ENCODE measurements around the gene ABHD15. TPM values are rescaled to one million over a fixed set of nuclear protein-coding genes. Genes with fewer than 3 reads are reported as not detected.

ABHD15 gene
- total RNA-seq, 2 donors from 2014 or later: 9.0 to 9.5 TPM

DNA sequence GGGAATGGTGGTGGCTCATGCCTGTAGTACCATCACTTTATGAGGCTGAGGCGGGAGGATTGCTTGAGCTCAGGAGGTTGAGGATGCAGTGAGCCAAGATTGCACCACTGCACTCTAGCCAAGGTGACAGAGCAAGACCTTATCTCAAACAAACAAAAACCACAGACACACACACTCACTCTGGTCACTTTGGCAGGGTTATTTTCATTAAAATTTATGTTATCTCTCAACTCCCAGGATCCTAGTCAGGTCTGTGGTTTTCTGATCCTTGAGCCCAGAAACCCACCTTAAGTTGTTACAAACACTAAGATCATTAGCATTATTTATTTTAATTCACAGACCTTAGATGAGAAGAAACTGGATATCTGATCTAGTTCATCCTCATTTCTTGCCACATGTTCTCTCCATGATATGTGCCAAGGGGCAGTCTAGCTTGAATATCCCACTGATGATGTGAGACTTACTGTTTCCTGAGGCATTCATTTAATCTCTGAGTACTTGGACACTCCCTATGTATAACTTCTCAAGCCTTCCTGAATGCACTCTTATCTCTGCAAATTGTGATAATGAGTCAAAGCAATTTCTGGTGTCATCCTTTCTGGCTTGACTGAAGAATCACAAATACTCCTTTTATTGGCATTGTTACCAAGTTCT is 9.6 kb downstream of the ABHD15 start:
- Histone ChIP-seq H3K27ac (no peak overlapping the region), H3K9me3 (no peaks in the 10 kb centered on the region), H3K27me3 (no peaks in the 10 kb centered on the region), H3K4me3 (no peak overlapping the region), H3K36me3 (no peaks in the 10 kb centered on the region), H3K4me1 (peaks cover 0 to 11% of the 10 kb centered on the region in 2 donors)
- no peak for DNase-seq (ENCODE audit: low spot score)
- TF ChIP-seq, protein P1, sequence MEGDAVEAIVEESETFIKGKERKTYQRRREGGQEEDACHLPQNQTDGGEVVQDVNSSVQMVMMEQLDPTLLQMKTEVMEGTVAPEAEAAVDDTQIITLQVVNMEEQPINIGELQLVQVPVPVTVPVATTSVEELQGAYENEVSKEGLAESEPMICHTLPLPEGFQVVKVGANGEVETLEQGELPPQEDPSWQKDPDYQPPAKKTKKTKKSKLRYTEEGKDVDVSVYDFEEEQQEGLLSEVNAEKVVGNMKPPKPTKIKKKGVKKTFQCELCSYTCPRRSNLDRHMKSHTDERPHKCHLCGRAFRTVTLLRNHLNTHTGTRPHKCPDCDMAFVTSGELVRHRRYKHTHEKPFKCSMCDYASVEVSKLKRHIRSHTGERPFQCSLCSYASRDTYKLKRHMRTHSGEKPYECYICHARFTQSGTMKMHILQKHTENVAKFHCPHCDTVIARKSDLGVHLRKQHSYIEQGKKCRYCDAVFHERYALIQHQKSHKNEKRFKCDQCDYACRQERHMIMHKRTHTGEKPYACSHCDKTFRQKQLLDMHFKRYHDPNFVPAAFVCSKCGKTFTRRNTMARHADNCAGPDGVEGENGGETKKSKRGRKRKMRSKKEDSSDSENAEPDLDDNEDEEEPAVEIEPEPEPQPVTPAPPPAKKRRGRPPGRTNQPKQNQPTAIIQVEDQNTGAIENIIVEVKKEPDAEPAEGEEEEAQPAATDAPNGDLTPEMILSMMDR (IDR thresholded peaks at IDR 0.05): no peak

DNA sequence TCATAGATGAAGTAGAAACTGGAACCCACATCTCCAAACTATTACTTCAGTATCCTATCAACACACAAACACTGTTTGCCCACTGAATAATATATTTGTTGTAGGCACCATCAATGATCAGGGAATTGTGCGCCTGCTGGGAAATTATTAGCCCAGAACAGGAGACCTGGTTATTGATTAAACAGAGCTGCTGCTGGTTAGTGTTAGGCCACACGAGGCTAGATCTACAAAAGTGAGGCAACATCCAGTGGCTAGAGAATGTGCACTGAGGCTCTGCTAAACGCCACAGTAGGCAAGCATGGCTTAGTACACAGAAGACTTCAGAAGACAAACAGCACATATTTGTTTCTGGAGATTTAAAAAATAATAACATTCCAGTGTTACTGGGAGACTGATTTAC is 11.0 kb downstream of the ABHD15 start:
- no peaks in the 10 kb centered on the region for H3K9me3 ChIP-seq
- DNase-seq (ENCODE audit: low spot score): no peak
- H3K27ac ChIP-seq: no peak overlapping the region
- no peaks in the 10 kb centered on the region for H3K36me3 ChIP-seq
- no peaks in the 10 kb centered on the region for H3K27me3 ChIP-seq
- H3K4me3 ChIP-seq: no peak overlapping the region
- TF ChIP-seq, protein P1 (IDR thresholded peaks at IDR 0.05): no peak
- H3K4me1 ChIP-seq: no peaks in the 10 kb centered on the region

DNA sequence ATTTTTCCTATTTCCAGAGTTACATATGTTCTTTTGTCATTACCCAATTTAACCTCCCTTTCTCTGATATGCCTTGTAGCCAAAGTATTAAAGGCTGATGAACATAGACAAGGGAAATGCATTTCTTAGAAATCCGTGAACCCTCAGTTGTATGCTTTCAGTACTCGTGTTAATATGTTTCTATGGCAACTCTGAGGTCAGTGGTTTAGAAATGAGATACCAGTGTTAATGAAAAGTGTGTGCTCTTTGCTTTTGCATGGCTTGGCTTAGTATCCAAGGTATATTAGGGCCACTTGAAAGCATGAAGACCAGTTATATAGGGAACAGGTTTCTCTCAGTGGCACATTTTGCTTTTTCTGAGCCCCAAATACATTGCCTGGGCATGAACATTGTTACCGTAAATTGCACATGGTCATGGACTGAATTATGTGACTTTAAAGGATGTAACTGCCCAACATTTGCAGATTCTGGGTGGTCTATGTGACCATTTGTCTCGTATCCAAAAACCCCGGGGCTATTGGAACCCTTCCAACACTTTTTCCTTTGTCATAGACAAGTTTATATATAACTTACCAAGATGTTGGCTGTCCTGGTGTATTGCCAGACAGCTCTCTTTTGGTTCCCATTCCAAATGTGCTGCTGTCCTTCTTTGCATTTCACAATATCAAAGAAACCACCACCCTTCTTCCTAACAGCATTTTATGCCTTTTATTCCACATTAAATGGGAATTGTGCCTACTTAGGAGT is 17.5 kb downstream of the ABHD15 start:
- no peaks in the 10 kb centered on the region for H3K36me3 ChIP-seq
- DNase-seq (ENCODE audit: low spot score): no peak
- no peaks in the 10 kb centered on the region for H3K9me3 ChIP-seq
- no peak overlapping the region for H3K27ac ChIP-seq
- H3K4me3 ChIP-seq: no peak overlapping the region
- peaks cover 0 to 8% of the 10 kb centered on the region in 2 donors for H3K4me1 ChIP-seq
- no peaks in the 10 kb centered on the region for H3K27me3 ChIP-seq
- TF ChIP-seq, protein P1 (IDR thresholded peaks at IDR 0.05): no peak

DNA sequence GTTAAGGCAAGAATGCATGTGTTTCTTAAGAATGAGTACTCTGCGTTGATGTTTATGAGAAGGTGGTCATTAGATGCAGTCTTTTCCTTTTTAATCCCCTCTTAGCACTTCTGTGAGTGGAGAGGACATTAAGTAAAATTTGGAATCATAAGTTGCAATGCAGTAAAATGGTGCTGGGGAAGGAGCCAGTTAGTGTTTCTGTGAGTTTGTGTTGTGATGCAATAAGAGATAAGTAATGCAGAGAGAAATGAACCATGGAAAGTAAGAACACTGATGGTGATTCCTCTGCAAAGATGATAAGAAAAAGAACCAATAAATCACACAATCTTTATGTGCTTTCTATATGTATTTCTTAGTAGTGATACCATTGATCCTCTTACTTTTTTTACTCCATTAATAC is 20.0 kb downstream of the ABHD15 start:
- H3K4me1 ChIP-seq: peaks cover 0 to 8% of the 10 kb centered on the region in 2 donors
- H3K27me3 ChIP-seq: no peaks in the 10 kb centered on the region
- TF ChIP-seq, protein P1 (IDR thresholded peaks at IDR 0.05): no peak
- no peaks in the 10 kb centered on the region for H3K9me3 ChIP-seq
- no peak overlapping the region for H3K4me3 ChIP-seq
- peaks cover 18% of the 10 kb centered on the region for H3K36me3 ChIP-seq
- H3K27ac ChIP-seq: no peak overlapping the region
- DNase-seq (ENCODE audit: low spot score): no peak

- Histone ChIP-seq H3K9me3 (no peaks in the 10 kb centered on the region), H3K4me3 (no peak overlapping the region), H3K4me1 (peaks cover 0 to 8% of the 10 kb centered on the region in 2 donors), H3K27me3 (no peaks in the 10 kb centered on the region), H3K36me3 (peaks cover 23% of the 10 kb centered on the region), H3K27ac (no peak overlapping the region)
- no peak for DNase-seq (ENCODE audit: low spot score)
- TF ChIP-seq, protein P1 (IDR thresholded peaks at IDR 0.05): no peak
Observed at GRCh38 chr17:29546085-29546484, 20.8 kb downstream of the ABHD15 start.
